OCI-LY7 (cell line): ENCODE results near the gene KCNA4. TPM values are rescaled to one million over a fixed set of nuclear protein-coding genes. Genes with fewer than 3 reads are reported as not detected.

ENCODE experiments used
- BruUV-seq: library from RNA; stranded (reverse); fragments of 400-500 nt; replicated peaks from 2 replicates; lab custom pipeline; 2021; lab: Mats Ljungman, UMichigan
- CTCF ChIA-PET: fragments of 300-600 bp; sonication (Branson Sonifier 250); formaldehyde crosslinking; loops from one replicate; lab custom pipeline; 2022; ENCODE audit warnings: antibody characterized with exemption; ENCODE audit not compliant: unreplicated experiment; lab: Charles Lee
- POLR2A ChIA-PET: fragments of 300-600 bp; sonication (Branson Sonifier 250); formaldehyde crosslinking; loops from one replicate; lab custom pipeline; 2022; ENCODE audit warnings: antibody characterized with exemption; lab: Charles Lee
- DNase-seq: peaks from one replicate; pipeline ENCODE4 v3.0.0-alpha.2; 2015; ENCODE audit warnings: low spot score
- H2AFZ ChIP-seq: fragments of 200-600 bp; sonication (generic), shearing (Covaris generic); 2 replicates; pipeline ENCODE4 v1.6.1; 2014; ENCODE audit warnings: mild to moderate bottlenecking, antibody characterized with exemption, low read length, moderate library complexity
- H3K27ac ChIP-seq: fragments of 200-600 bp; sonication (generic); 2 replicates; pipeline ENCODE4 v1.5.1; 2014; ENCODE audit warnings: mixed run types, low read depth, mild to moderate bottlenecking, moderate library complexity, low read length, inconsistent platforms; ENCODE audit not compliant: poor library complexity, severe bottlenecking
- H3K36me3 ChIP-seq: fragments of 200-600 bp; sonication (generic); 2 replicates; pipeline ENCODE4 v1.6.1; 2014; ENCODE audit warnings: mild to moderate bottlenecking, antibody characterized with exemption, low read length, moderate library complexity, mixed read lengths; ENCODE audit not compliant: insufficient read depth
- H3K4me1 ChIP-seq: fragments of 200-600 bp; sonication (generic); 2 replicates; pipeline ENCODE4 v1.5.1; 2014; ENCODE audit warnings: mild to moderate bottlenecking, low read length; ENCODE audit not compliant: insufficient read depth, poor library complexity, severe bottlenecking
- H3K4me2 ChIP-seq: fragments of 200-600 bp; sonication (generic); 2 replicates; pipeline ENCODE4 v1.6.1; 2014; ENCODE audit warnings: mild to moderate bottlenecking, low read length
- H3K4me3 ChIP-seq: fragments of 200-600 bp; sonication (generic); 2 replicates; pipeline ENCODE4 v1.5.1; 2014; ENCODE audit warnings: mild to moderate bottlenecking, low read depth, low read length; ENCODE audit not compliant: poor library complexity, severe bottlenecking
- H3K79me2 ChIP-seq: fragments of 200-600 bp; sonication (generic); 2 replicates; pipeline ENCODE4 v1.6.1; 2016; ENCODE audit warnings: low read depth, mild to moderate bottlenecking, low read length, moderate library complexity, mixed read lengths; ENCODE audit not compliant: insufficient read depth
- H3K9me2 ChIP-seq: fragments of 200-600 bp; sonication (generic); 2 replicates; pipeline ENCODE4 v1.6.1; 2016; ENCODE audit warnings: mild to moderate bottlenecking, low read length, mixed read lengths; ENCODE audit not compliant: insufficient read depth
- H3K9me3 ChIP-seq: fragments of 200-600 bp; sonication (generic); 2 replicates; pipeline ENCODE4 v1.6.1; 2014; ENCODE audit warnings: mild to moderate bottlenecking, mixed run types, low read length, mixed read lengths
- H4K20me1 ChIP-seq: fragments of 200-600 bp; sonication (generic); 2 replicates; pipeline ENCODE4 v1.6.1; 2014; ENCODE audit warnings: mild to moderate bottlenecking, antibody characterized with exemption, low read length, moderate library complexity, mixed read lengths; ENCODE audit not compliant: insufficient read depth
- CTCF ChIP-seq: fragments of 200-600 bp; sonication (generic); conservative IDR thresholded peaks from 2 replicates; pipeline ENCODE4 v1.5.1; 2014; ENCODE audit warnings: mild to moderate bottlenecking, antibody characterized with exemption, low read length, moderate library complexity, mixed read lengths
- EZH2phosphoT487 ChIP-seq: fragments of 200-600 bp; sonication (generic); IDR thresholded peaks from 2 replicates; pipeline ENCODE4 v1.6.1; 2018; ENCODE audit warnings: low read depth, borderline replicate concordance, mild to moderate bottlenecking, mixed run types, antibody characterized with exemption, low read length, moderate library complexity, mixed read lengths
- intact Hi-C: fragments of 100-400 bp; cut with micrococcal nuclease; formaldehyde crosslinking; loops from one replicate; pipeline ENCODE4 v1.10.0; 2022; ENCODE audit not compliant: unreplicated experiment
- total RNA-seq, 2 experiments: library from RNA; depleted of rRNA in 1 of 2; stranded (reverse); fragments of >200 nt in 1 of 2; shearing (Covaris generic) in 1 of 2; gene quantifications; 2 replicates each; pipeline ENCODE4 v1.2.3, GENCODE V29; 2014 to 2022

KCNA4 gene
- total RNA-seq, 2 experiments from 2014 or later, result not detected

- Histone ChIP-seq H3K27ac (no peak overlapping the region), H3K9me3 (no peaks in the 10 kb centered on the region), H3K4me3 (no peak overlapping the region), H3K36me3 (no peaks in the 10 kb centered on the region), H2AFZ (no peak overlapping the region), H4K20me1 (no peaks in the 10 kb centered on the region), H3K79me2 (no peaks in the 10 kb centered on the region), H3K9me2 (no peaks in the 10 kb centered on the region), H3K4me1 (no peaks in the 10 kb centered on the region), H3K4me2 (no peak overlapping the region)
- CTCF ChIA-PET, result no interaction called here
- no peak for DNase-seq
- no TSS peak for BruUV-seq
- intact Hi-C loops, result no loop called here
- TF ChIP-seq EZH2phosphoT487 (no peak), CTCF (no peak)
- POLR2A ChIA-PET, result interaction anchor here (1.2 kb wide), 1 partner anchor 9 kb away, joined by 3 read pairs; no protein-coding TSS in a partner anchor
Measured at GRCh38 chr11:30000986-30001750, 15.7 kb downstream of the KCNA4 start.

DNA sequence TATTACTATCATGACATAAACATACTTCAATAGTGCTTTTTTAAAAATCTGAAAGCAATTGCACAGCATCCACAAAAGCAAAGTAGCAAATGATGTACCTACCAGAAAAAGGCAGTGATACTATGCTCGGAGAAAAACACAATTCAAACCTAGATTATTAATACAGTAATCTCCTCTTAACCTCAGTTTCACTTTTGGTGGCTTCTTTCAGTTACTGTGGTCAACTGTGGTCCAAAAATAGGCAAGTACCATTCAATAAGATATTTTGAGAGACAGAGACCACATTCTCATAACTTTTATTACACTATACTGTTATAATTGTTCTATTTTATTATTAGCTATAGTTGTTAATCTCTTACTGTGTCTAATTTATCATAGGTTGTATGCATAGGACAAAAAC, 20.8 kb downstream of the KCNA4 start:
- ChIA-PET CTCF (no interaction called here), POLR2A (no interaction called here)
- H3K36me3 ChIP-seq, result no peaks in the 10 kb centered on the region
- no peak overlapping the region for H3K27ac ChIP-seq
- H2AFZ ChIP-seq, result no peak overlapping the region
- H3K79me2 ChIP-seq, result no peaks in the 10 kb centered on the region
- H4K20me1 ChIP-seq, result no peaks in the 10 kb centered on the region
- no peaks in the 10 kb centered on the region for H3K4me1 ChIP-seq
- H3K9me2 ChIP-seq, result no peaks in the 10 kb centered on the region
- TF ChIP-seq CTCF, result no peak
- no peak for TF ChIP-seq EZH2phosphoT487
- DNase-seq, result no peak
- no peaks in the 10 kb centered on the region for H3K9me3 ChIP-seq
- intact Hi-C loops, result no loop called here
- BruUV-seq, result no TSS peak
- no peak overlapping the region for H3K4me3 ChIP-seq
- no peak overlapping the region for H3K4me2 ChIP-seq
